Nephron progenitor cell (in vitro differentiated cells): ENCODE results near the gene TNFRSF6B.

Source experiments
- DNase-seq: peaks from one replicate; pipeline ENCODE4 v3.0.0; 2021
- H3K27ac Mint-ChIP-seq: 2 replicates; pipeline ENCODE4 v1.8.0; 2021; ENCODE audit warnings: mild to moderate bottlenecking, moderate library complexity, mixed read lengths
- H3K27me3 Mint-ChIP-seq: 2 replicates; pipeline ENCODE4 v1.8.0; 2021; ENCODE audit warnings: mild to moderate bottlenecking, low read depth, mixed read lengths; ENCODE audit not compliant: poor library complexity
- H3K36me3 Mint-ChIP-seq: 2 replicates; pipeline ENCODE4 v1.8.0; 2021; ENCODE audit warnings: low read depth, mixed read lengths
- H3K4me1 Mint-ChIP-seq: 2 replicates; pipeline ENCODE4 v1.8.0; 2021; ENCODE audit warnings: mixed read lengths
- H3K4me3 Mint-ChIP-seq: 2 replicates; pipeline ENCODE4 v1.8.0; 2021; ENCODE audit warnings: mild to moderate bottlenecking, moderate library complexity, mixed read lengths
- H3K9me3 Mint-ChIP-seq: 2 replicates; pipeline ENCODE4 v1.8.0; 2021; ENCODE audit warnings: mild to moderate bottlenecking, moderate library complexity, mixed read lengths
- TF ChIP-seq, protein P1 (sequence below): fragments of 200-600 bp; sonication (generic); IDR thresholded peaks from 2 replicates; pipeline ENCODE4 v1.5.0; 2021; ENCODE audit warnings: antibody characterized with exemption

The TNFRSF6B gene

DNA sequence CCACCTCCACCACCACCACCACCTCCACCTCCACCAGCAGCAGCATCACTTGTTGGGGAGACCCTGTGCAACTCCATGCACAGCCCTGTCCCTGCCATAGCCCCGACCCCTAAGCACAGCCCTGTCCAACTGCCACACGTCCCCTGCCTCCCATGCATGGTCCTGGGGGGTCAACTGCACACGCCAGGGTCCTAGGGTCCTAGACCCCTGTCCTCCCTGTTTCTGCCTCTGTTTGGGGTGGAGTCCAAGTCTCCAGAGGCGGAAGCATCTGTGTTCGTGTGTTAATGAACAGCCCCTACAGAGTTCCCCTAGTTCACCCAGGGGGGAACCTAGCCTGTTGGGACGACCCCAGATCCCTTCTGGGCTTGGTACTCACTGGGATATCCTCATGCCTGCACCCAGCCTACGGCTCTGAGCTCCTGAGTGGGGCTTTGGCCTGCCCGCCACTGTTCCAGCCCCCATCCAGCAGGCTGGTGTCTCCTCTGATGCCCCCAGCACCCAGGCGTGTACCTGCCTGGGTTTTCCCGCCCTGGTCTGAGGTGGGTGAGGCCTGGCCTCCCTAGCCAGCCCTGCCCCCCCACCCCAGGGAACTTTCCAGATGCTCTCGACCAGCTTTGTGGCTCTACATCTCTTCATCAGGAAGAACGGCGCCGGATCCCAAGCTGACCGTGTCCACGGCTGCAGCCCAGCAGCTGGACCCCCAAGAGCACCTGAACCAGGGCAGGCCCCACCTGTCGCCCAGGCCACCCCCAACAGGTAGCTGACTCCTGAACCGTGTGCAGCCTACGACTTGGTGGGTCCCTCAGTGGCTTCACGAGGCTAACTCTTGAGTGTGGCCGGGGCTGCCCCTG is 2.5 kb upstream of the TNFRSF6B start:
- H3K36me3 Mint-ChIP-seq = peaks cover 5% of the 10 kb centered on the region
- no peak overlapping the region for H3K27ac Mint-ChIP-seq
- TF ChIP-seq, protein P1, sequence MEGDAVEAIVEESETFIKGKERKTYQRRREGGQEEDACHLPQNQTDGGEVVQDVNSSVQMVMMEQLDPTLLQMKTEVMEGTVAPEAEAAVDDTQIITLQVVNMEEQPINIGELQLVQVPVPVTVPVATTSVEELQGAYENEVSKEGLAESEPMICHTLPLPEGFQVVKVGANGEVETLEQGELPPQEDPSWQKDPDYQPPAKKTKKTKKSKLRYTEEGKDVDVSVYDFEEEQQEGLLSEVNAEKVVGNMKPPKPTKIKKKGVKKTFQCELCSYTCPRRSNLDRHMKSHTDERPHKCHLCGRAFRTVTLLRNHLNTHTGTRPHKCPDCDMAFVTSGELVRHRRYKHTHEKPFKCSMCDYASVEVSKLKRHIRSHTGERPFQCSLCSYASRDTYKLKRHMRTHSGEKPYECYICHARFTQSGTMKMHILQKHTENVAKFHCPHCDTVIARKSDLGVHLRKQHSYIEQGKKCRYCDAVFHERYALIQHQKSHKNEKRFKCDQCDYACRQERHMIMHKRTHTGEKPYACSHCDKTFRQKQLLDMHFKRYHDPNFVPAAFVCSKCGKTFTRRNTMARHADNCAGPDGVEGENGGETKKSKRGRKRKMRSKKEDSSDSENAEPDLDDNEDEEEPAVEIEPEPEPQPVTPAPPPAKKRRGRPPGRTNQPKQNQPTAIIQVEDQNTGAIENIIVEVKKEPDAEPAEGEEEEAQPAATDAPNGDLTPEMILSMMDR = no peak
- H3K4me3 Mint-ChIP-seq = no peak overlapping the region
- peaks cover 3% of the 10 kb centered on the region for H3K9me3 Mint-ChIP-seq
- H3K4me1 Mint-ChIP-seq = peaks cover 20% of the 10 kb centered on the region
- no peak for DNase-seq
- no peaks in the 10 kb centered on the region for H3K27me3 Mint-ChIP-seq

GRCh38 chr20:63694584-63695423 is 1.6 kb upstream of the TNFRSF6B start:
- TF ChIP-seq, protein P1 = no peak
- Mint-ChIP-seq H3K9me3 (peaks cover 3% of the 10 kb centered on the region), H3K4me3 (no peak overlapping the region), H3K27me3 (no peaks in the 10 kb centered on the region), H3K4me1 (peaks cover 20% of the 10 kb centered on the region), H3K27ac (no peak overlapping the region), H3K36me3 (peaks cover 5% of the 10 kb centered on the region)
- DNase-seq = no peak

- H3K27ac Mint-ChIP-seq = no peak overlapping the region
- H3K4me1 Mint-ChIP-seq = peaks cover 27% of the 10 kb centered on the region
- DNase-seq = no peak
- TF ChIP-seq, protein P1 = no peak
- H3K36me3 Mint-ChIP-seq = peaks cover 5% of the 10 kb centered on the region
- no peaks in the 10 kb centered on the region for H3K27me3 Mint-ChIP-seq
- no peak overlapping the region for H3K4me3 Mint-ChIP-seq
- peaks cover 3% of the 10 kb centered on the region for H3K9me3 Mint-ChIP-seq
Observed at GRCh38 chr20:63695424-63696305, 787 bp upstream of the TNFRSF6B start.

GRCh38 chr20:63696306-63696627 is 185 bp upstream of the TNFRSF6B start:
- Mint-ChIP-seq H3K27ac (no peak overlapping the region), H3K4me1 (peaks cover 26% of the 10 kb centered on the region), H3K36me3 (peaks cover 5% of the 10 kb centered on the region), H3K27me3 (no peaks in the 10 kb centered on the region), H3K4me3 (no peak overlapping the region), H3K9me3 (peaks cover 3% of the 10 kb centered on the region)
- no peak for DNase-seq
- TF ChIP-seq, protein P1 = no peak

- TF ChIP-seq, protein P1 = no peak
- Mint-ChIP-seq H3K4me3 (no peak overlapping the region), H3K27ac (no peak overlapping the region), H3K4me1 (peaks cover 24% of the 10 kb centered on the region), H3K36me3 (peaks cover 5% of the 10 kb centered on the region), H3K27me3 (no peaks in the 10 kb centered on the region), H3K9me3 (peaks cover 3% of the 10 kb centered on the region)
- no peak for DNase-seq
Observed at GRCh38 chr20:63697357-63697867, 960 bp downstream of the TNFRSF6B start.
